Transverse colon (tissue), 4 donors: ENCODE data around the gene DRD1. TPM values are rescaled to one million over a fixed set of nuclear protein-coding genes. Genes with fewer than 3 reads are reported as not detected.
A peak's percentile ranks its signal among the peaks of the same experiment; 100 is the strongest.
"Not testable (repeated sequence)": the region's sequence is repeated elsewhere in the genome, so short reads cannot be mapped to it uniquely, and the experiment has no call there.

Experiments
- DNase-seq: peaks from one replicate; pipeline ENCODE4 v3.0.0-alpha.2; 2019
- H3K27ac ChIP-seq, 4 donors: fragments of 200-600 bp; sonication (generic); 2 replicates each; pipeline ENCODE4 v1.5.1; 2016 to 2018; ENCODE audit warnings: inconsistent platforms in 4 of 4
- H3K27me3 ChIP-seq: fragments of 200-600 bp; sonication (generic); 2 replicates; pipeline ENCODE4 v1.5.1; 2017; ENCODE audit warnings: inconsistent platforms
- H3K36me3 ChIP-seq, 4 donors: fragments of 200-600 bp; sonication (generic); 2 replicates each; pipeline ENCODE4 v1.5.1; 2017 to 2019; ENCODE audit warnings: inconsistent platforms in 4 of 4
- H3K4me1 ChIP-seq, 4 donors: fragments of 200-600 bp; sonication (generic); 2 replicates each; pipeline ENCODE4 v1.5.1; 2017 to 2020; ENCODE audit warnings: inconsistent platforms in 4 of 4
- H3K4me3 ChIP-seq, 4 donors: fragments of 200-600 bp; sonication (generic); 1 replicate in 1 of 4; 2 replicates in 3 of 4; pipeline versions ENCODE4 v1.5.1 to v1.6.1; 2017 to 2019; ENCODE audit warnings: inconsistent platforms in 4 of 4
- H3K9me3 ChIP-seq, 2 donors: fragments of 200-600 bp; sonication (generic); 2 replicates each; pipeline ENCODE4 v1.5.1; 2017 to 2019; ENCODE audit warnings: inconsistent platforms in 2 of 2
- EP300 ChIP-seq: sonication (generic); formaldehyde crosslinking; IDR thresholded peaks from one replicate; pipeline ENCODE4 v1.6.1; 2017; ENCODE audit warnings: antibody characterized with exemption, low read depth
- POLR2A ChIP-seq: fragments of 450-650 bp; IDR thresholded peaks from one replicate; pipeline ENCODE4 v1.6.1; 2016; ENCODE audit warnings: antibody characterized with exemption, mild to moderate bottlenecking, moderate library complexity
- POLR2AphosphoS5 ChIP-seq, 3 donors: sonication (generic); formaldehyde crosslinking; IDR thresholded peaks; one replicate each; pipeline ENCODE4 v1.6.1; 2016; ENCODE audit warnings: antibody characterized with exemption in 3 of 3
- WGBS, 2 donors: methylation state at CpG; one replicate each; pipeline ENCODE4 v1.1.5; 2018; ENCODE audit warnings: low coverage in 1 of 2; 5-methylcytosine and 5-hydroxymethylcytosine counted together
- in situ Hi-C, 4 donors: fragments of 200-750 bp; cut with MboI; loops; one replicate each; pipeline versions ENCODE4 v1.15.0 to v1.15.1; 2017; ENCODE audit warnings: low sequenced_read_pairs in 3 of 4, low pct_ligation_motif_present in 1 of 4, low pct_unique_long_range_greater_than_20kb in 1 of 4
- intact Hi-C: fragments of 100-400 bp; cut with DNase I; formaldehyde crosslinking; loops from one replicate; pipeline ENCODE4 v1.15.1; 2023; ENCODE audit warnings: low total_unique reads
- total RNA-seq, 4 donors: library from RNA; depleted of rRNA; stranded (reverse); fragments of >200 nt; gene quantifications; one replicate each; pipeline ENCODE4 v1.1.0, GENCODE V29; 2016
- TF ChIP-seq, protein P1 (sequence below), 5 experiments: fragments of 200-600 bp in 3 of 5; fragments of 450-650 bp in 2 of 5; sonication (generic) in 3 of 5; IDR thresholded peaks; 1 replicate in 2 of 5; 2 replicates in 3 of 5; pipeline ENCODE4 v1.5.1; 2016 to 2017; ENCODE audit warnings: antibody characterized with exemption in 5 of 5, inconsistent platforms in 3 of 5, mild to moderate bottlenecking in 2 of 5, moderate library complexity in 1 of 5

The DRD1 gene
- total RNA-seq, 4 donors from 2014 or later: 0.16 TPM; not detected in 3

- no peak for TF ChIP-seq POLR2A
- TF ChIP-seq, protein P1, sequence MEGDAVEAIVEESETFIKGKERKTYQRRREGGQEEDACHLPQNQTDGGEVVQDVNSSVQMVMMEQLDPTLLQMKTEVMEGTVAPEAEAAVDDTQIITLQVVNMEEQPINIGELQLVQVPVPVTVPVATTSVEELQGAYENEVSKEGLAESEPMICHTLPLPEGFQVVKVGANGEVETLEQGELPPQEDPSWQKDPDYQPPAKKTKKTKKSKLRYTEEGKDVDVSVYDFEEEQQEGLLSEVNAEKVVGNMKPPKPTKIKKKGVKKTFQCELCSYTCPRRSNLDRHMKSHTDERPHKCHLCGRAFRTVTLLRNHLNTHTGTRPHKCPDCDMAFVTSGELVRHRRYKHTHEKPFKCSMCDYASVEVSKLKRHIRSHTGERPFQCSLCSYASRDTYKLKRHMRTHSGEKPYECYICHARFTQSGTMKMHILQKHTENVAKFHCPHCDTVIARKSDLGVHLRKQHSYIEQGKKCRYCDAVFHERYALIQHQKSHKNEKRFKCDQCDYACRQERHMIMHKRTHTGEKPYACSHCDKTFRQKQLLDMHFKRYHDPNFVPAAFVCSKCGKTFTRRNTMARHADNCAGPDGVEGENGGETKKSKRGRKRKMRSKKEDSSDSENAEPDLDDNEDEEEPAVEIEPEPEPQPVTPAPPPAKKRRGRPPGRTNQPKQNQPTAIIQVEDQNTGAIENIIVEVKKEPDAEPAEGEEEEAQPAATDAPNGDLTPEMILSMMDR (IDR thresholded peaks at IDR 0.05): peak in 4 of 5 experiments; percentile 12 to 29 (median 16)
- no peak overlapping the region for H3K27ac ChIP-seq
- no peaks in the 10 kb centered on the region for H3K36me3 ChIP-seq
- no peak for DNase-seq
- peaks cover 0 to 5% (median 0%) of the 10 kb centered on the region in 4 donors for H3K4me1 ChIP-seq
- H3K9me3 ChIP-seq: no peaks in the 10 kb centered on the region
- in situ Hi-C loops: no loop called here
- no peak overlapping the region for H3K4me3 ChIP-seq
- peaks cover 16% of the 10 kb centered on the region for H3K27me3 ChIP-seq
- 42 to 49% methylated on average over 7 of the region's 7 CpGs for WGBS, 2 donors
- intact Hi-C loops: loop anchor here (10.0 kb wide), 1 partner anchor 1635 kb away; no protein-coding TSS in a partner anchor
Observed at GRCh38 chr5:175460126-175460525, 16.1 kb upstream of the DRD1 start.

DNA sequence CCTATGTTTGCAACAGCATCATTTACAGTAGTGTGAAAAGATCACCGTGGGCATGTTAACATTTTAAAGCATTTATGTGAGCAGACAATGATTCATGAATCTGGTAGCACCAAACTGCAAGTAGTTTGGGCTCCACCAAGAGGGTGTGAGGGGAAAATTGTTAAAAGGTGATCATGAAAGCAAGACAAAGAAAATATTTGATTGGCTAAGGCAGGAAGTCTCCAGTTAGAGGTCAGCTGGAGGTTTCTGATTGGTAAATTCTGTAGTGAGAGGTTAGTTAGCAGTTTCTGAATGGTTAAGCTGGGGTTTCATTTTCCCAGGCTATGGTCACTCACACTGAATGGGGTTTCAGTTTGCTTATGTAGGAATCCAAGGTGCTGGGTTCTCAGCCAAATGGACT, 13.5 kb upstream of the DRD1 start:
- in situ Hi-C loops: no loop called here
- Histone ChIP-seq H3K4me1 (no peaks in the 10 kb centered on the region), H3K4me3 (no peak overlapping the region), H3K27ac (no peak overlapping the region), H3K36me3 (no peaks in the 10 kb centered on the region), H3K9me3 (no peaks in the 10 kb centered on the region), H3K27me3 (peaks cover 16% of the 10 kb centered on the region)
- 47 to 63% methylated on average over 1 of the region's 1 CpG for WGBS, 2 donors
- DNase-seq: no peak
- intact Hi-C loops: no loop called here
- TF ChIP-seq EP300 (no peak), POLR2AphosphoS5 (IDR thresholded peaks at IDR 0.05) (no peak), POLR2A (no peak)
- TF ChIP-seq, protein P1 (IDR thresholded peaks at IDR 0.05): no peak

DNA sequence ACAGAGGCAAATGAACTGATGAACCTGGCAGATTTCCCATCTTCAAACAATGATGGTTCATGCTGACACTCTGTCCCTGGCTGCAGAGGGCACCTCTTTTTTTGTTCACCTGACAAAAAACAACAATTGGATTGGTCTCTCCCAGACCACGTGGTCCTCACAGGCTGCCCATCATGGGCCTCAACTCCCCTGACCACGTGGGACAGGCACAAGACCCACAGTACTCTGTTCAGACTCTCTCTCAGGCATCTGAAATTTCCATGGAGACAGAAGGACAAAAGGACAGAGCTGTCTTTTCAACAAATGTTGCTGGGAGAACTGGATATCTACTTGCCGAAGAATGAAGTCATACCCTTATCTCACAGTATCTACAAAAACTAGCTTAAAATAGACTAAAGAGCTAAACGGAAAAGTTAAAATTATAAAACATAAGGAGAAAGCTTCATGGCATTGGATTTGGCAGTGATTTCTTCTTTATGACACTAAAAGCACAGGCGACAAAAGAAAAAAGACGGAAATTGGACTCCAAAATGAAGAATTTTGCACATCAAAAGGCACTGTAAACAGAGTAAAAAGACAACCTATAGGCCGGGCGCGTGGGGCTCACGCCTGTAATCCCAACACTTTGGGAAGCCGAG, 12.2 kb upstream of the DRD1 start:
- no peaks in the 10 kb centered on the region for H3K9me3 ChIP-seq
- DNase-seq: no peak
- intact Hi-C loops (no loop called here), in situ Hi-C loops (no loop called here)
- H3K27ac ChIP-seq: no peak overlapping the region
- H3K36me3 ChIP-seq: no peaks in the 10 kb centered on the region
- 83 to 97% methylated on average over 3 to 11 of the region's 11 CpGs for WGBS, 2 donors
- TF ChIP-seq POLR2A (no peak), EP300 (no peak), POLR2AphosphoS5 (IDR thresholded peaks at IDR 0.05) (no peak)
- TF ChIP-seq, protein P1 (IDR thresholded peaks at IDR 0.05): no peak
- H3K27me3 ChIP-seq: peaks cover 21% of the 10 kb centered on the region
- H3K4me3 ChIP-seq: no peak overlapping the region
- H3K4me1 ChIP-seq: no peaks in the 10 kb centered on the region

- H3K4me3 ChIP-seq, H3K27ac ChIP-seq, H3K9me3 ChIP-seq, H3K4me1 ChIP-seq, DNase-seq, in situ Hi-C loops, H3K36me3 ChIP-seq, intact Hi-C loops: not testable (repeated sequence)
- 81 to 83% methylated on average over 1 to 5 of the region's 5 CpGs for WGBS, 2 donors
- H3K27me3 ChIP-seq: peaks cover 23% of the 10 kb centered on the region
Observed at GRCh38 chr5:175454338-175454737, 10.4 kb upstream of the DRD1 start.

DNA sequence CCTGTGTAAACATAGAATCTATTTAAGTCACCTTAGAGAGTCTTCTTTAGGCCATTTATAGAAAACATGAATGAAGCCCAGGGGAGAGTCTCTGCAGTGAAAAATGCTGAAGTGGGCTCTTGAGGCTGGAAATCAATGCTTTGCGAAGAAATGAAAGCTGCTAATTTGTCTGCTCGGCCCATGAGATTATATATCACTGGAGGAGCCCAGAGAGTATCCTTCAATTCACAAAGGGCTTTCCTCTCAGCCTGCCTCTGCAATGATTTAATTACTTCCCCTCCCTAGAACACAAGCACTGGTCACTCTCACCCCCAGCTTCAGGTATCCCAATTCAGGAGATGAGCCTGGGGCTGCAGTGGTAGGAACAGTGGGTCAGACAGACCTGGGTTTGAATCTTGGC, 8.2 kb upstream of the DRD1 start:
- Histone ChIP-seq H3K4me3 (no peak overlapping the region), H3K36me3 (no peaks in the 10 kb centered on the region), H3K9me3 (no peaks in the 10 kb centered on the region), H3K27me3 (peaks cover 18% of the 10 kb centered on the region), H3K27ac (no peak overlapping the region), H3K4me1 (no peaks in the 10 kb centered on the region)
- no peak for DNase-seq
- 81 to 86% methylated on average over 1 to 2 of the region's 2 CpGs for WGBS, 2 donors
- TF ChIP-seq POLR2AphosphoS5 (IDR thresholded peaks at IDR 0.05) (no peak), POLR2A (no peak), EP300 (no peak)
- TF ChIP-seq, protein P1 (IDR thresholded peaks at IDR 0.05): no peak
- intact Hi-C loops: no loop called here
- in situ Hi-C loops: no loop called here
